ENCODE measurements around the gene SH3PXD2A.

DNA sequence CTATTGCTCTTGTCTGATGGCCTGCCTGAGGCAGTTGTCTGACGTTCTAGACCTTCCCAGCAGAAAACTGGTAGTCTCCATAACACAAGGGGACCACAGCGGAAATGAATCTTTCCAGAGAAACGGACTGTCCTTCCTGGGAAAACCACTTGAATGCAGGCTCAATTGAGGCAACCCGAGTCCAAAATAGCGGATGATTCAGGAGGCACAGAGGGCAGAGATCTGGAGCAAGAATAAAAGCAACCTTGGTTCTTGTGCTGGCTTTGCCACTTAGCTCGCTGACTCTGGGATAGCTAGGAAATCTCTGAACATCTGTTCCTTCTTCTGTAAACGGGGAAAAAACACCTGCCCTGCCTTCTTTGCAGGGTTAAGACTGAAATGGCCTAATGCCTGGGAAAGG lies 183.0 kb downstream of the SH3PXD2A start:
- TF ChIP-seq, protein P1, sequence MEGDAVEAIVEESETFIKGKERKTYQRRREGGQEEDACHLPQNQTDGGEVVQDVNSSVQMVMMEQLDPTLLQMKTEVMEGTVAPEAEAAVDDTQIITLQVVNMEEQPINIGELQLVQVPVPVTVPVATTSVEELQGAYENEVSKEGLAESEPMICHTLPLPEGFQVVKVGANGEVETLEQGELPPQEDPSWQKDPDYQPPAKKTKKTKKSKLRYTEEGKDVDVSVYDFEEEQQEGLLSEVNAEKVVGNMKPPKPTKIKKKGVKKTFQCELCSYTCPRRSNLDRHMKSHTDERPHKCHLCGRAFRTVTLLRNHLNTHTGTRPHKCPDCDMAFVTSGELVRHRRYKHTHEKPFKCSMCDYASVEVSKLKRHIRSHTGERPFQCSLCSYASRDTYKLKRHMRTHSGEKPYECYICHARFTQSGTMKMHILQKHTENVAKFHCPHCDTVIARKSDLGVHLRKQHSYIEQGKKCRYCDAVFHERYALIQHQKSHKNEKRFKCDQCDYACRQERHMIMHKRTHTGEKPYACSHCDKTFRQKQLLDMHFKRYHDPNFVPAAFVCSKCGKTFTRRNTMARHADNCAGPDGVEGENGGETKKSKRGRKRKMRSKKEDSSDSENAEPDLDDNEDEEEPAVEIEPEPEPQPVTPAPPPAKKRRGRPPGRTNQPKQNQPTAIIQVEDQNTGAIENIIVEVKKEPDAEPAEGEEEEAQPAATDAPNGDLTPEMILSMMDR (IDR thresholded peaks at IDR 0.05) = no peak
- no peak for TF ChIP-seq EZH2 (IDR thresholded peaks at IDR 0.05; ENCODE audit: borderline replicate concordance, insufficient read depth, low read depth, low read length, poor library complexity, severe bottlenecking)
